GM23338 (cell line): ENCODE data around the gene TMPRSS15. TPM values are rescaled to one million over a fixed set of nuclear protein-coding genes. Genes with fewer than 3 reads are reported as not detected.

Experiments used
- ATAC-seq: fragments of 200-7000 bp; cut with Tn5 transposase; 3 replicates; pipeline ENCODE4 v1.9.1; 2020
- DNase-seq: peaks from one replicate; pipeline ENCODE4 v3.0.0-alpha.2; 2015; ENCODE audit warnings: low spot score
- H2AFZ ChIP-seq: fragments of 200-600 bp; sonication (generic); 2 replicates; pipeline ENCODE4 v1.8.0; 2016; ENCODE audit warnings: antibody characterized with exemption, mild to moderate bottlenecking, moderate library complexity
- H3F3A ChIP-seq: fragments of 200-600 bp; sonication (generic); replicated peaks from 2 replicates; pipeline ENCODE4 v1.8.0; 2017; ENCODE audit warnings: antibody characterized with exemption, mixed run types, low read depth
- H3K27ac ChIP-seq: fragments of 200-600 bp; sonication (generic); 2 replicates; pipeline ENCODE4 v1.6.1; 2016; ENCODE audit warnings: low read depth
- H3K27me3 ChIP-seq: fragments of 200-600 bp; sonication (generic); 2 replicates; pipeline ENCODE4 v1.8.0; 2016; ENCODE audit warnings: mild to moderate bottlenecking, mixed run types, moderate library complexity; ENCODE audit not compliant: insufficient read depth
- H3K36me3 ChIP-seq: fragments of 200-600 bp; sonication (generic); 2 replicates; pipeline ENCODE4 v1.8.0; 2016; ENCODE audit warnings: mild to moderate bottlenecking; ENCODE audit not compliant: insufficient read depth
- H3K4me1 ChIP-seq: fragments of 200-600 bp; sonication (generic); 2 replicates; pipeline ENCODE4 v1.8.0; 2016; ENCODE audit warnings: mild to moderate bottlenecking, moderate library complexity; ENCODE audit not compliant: insufficient read depth
- H3K4me2 ChIP-seq: fragments of 200-600 bp; sonication (generic); 2 replicates; pipeline ENCODE4 v1.7.1; 2017; ENCODE audit warnings: mixed run types
- H3K4me3 ChIP-seq: fragments of 200-600 bp; sonication (generic); 2 replicates; pipeline ENCODE4 v1.6.1; 2016; ENCODE audit warnings: mixed run types
- H3K79me2 ChIP-seq: fragments of 200-600 bp; sonication (generic); replicated peaks from 2 replicates; pipeline ENCODE4 v1.8.0; 2017; ENCODE audit warnings: mild to moderate bottlenecking; ENCODE audit not compliant: insufficient read depth
- H3K9me2 ChIP-seq: fragments of 200-600 bp; sonication (generic); 2 replicates; pipeline ENCODE4 v1.8.0; 2017; ENCODE audit not compliant: insufficient read depth
- H4K20me1 ChIP-seq: fragments of 200-600 bp; sonication (generic); replicated peaks from 2 replicates; pipeline ENCODE4 v1.8.0; 2017; ENCODE audit warnings: mild to moderate bottlenecking; ENCODE audit not compliant: insufficient read depth
- H3K27ac Mint-ChIP-seq: 2 replicates; pipeline ENCODE4 v1.8.0; 2020; ENCODE audit warnings: inconsistent platforms, mild to moderate bottlenecking, moderate library complexity, mixed read lengths
- H3K27me3 Mint-ChIP-seq: 3 replicates; pipeline ENCODE4 v1.8.0; 2022; ENCODE audit warnings: low read depth, mild to moderate bottlenecking, moderate library complexity, mixed read lengths, inconsistent platforms; ENCODE audit not compliant: insufficient read depth, poor library complexity
- H3K36me3 Mint-ChIP-seq: 3 replicates; pipeline ENCODE4 v1.8.0; 2021; ENCODE audit warnings: low read depth, mild to moderate bottlenecking, inconsistent platforms, moderate library complexity, mixed read lengths
- H3K4me1 Mint-ChIP-seq: 3 replicates; pipeline ENCODE4 v1.8.0; 2020; ENCODE audit warnings: mild to moderate bottlenecking, inconsistent platforms, mixed read lengths
- H3K4me3 Mint-ChIP-seq: 3 replicates; pipeline ENCODE4 v1.8.0; 2021; ENCODE audit warnings: moderate library complexity, mild to moderate bottlenecking, inconsistent platforms, mixed read lengths
- H3K9me3 Mint-ChIP-seq: 3 replicates; pipeline ENCODE4 v1.8.0; 2020; ENCODE audit warnings: moderate library complexity, mild to moderate bottlenecking, inconsistent platforms, mixed read lengths
- POLR2AphosphoS5 ChIP-seq: IDR thresholded peaks from 2 replicates; pipeline ENCODE4 v1.6.1; 2016; ENCODE audit warnings: antibody characterized with exemption, low read depth
- polyA plus RNA-seq: library from polyadenylated mRNA; unstranded; fragments of >200 nt; fragmentation: Nextera tagmentation; extraction: Ambion mirVana; gene quantifications from 2 replicates; pipeline ENCODE4 v1.2.1, GENCODE V29; 2016
- total RNA-seq: library from RNA; depleted of rRNA; stranded (reverse); fragments of >200 nt; shearing (Covaris generic); gene quantifications from 2 replicates; pipeline ENCODE4 v1.2.3, GENCODE V29; 2014
- TF ChIP-seq, protein P1 (sequence below): IDR thresholded peaks from 2 replicates; pipeline ENCODE4 v1.6.1; 2016; ENCODE audit warnings: antibody characterized with exemption
- TF ChIP-seq, protein P2 (sequence below): IDR thresholded peaks from one replicate; pipeline ENCODE4 v1.6.1; 2018; ENCODE audit warnings: antibody characterized with exemption; ENCODE audit not compliant: unreplicated experiment
- TF ChIP-seq, protein P3 (sequence below): fragments of 250-450 bp; sonication (Bioruptor Pico); IDR thresholded peaks from 2 replicates; pipeline ENCODE4 v1.5.0; 2020; ENCODE audit warnings: mild to moderate bottlenecking, moderate library complexity
- TF ChIP-seq, protein P4 (sequence below), 2 experiments: fragments of 200-600 bp in 1 of 2; sonication (generic) in 1 of 2; conservative IDR thresholded peaks; 2 replicates each; pipeline versions ENCODE4 v1.5.1 to v1.6.1; 2016 to 2017; ENCODE audit warnings: antibody characterized with exemption in 2 of 2, low read depth in 2 of 2, mild to moderate bottlenecking in 2 of 2, moderate library complexity in 1 of 2

Gene TMPRSS15
- total and polyA plus RNA-seq, 2 experiments from 2014 or later, result not detected

DNA sequence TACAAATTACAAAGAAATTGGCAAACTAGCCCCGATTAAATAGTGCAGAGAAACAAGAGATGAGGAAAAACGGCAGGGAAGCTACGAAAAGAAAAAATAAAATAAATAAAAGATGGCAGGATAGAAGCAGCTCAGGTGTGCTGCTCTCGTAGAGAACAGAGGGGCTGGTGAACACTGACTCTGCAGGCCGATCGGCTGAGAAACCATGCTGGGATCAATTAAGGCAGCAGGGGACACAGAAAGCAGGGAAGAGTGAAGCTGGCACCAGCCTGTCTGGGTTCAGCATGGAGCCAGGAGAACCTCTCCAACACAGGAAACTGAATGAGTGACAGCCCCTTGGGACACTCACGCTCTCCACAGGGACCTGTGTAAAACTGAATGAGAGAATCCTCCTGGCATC lies 39.5 kb upstream of the TMPRSS15 start:
- Histone ChIP-seq H3K27me3 (no peaks in the 10 kb centered on the region), H3K9me2 (no peaks in the 10 kb centered on the region; the same call in 1 of the 2 replicates), H3F3A (no peaks in the 10 kb centered on the region), H3K4me1 (no peaks in the 10 kb centered on the region), H2AFZ (0 out of 2 replicates have a peak overlapping the region, but pooled peaks have one; percentile 38), H3K36me3 (no peaks in the 10 kb centered on the region), H3K4me2 (no peak overlapping the region), H3K79me2 (no peaks in the 10 kb centered on the region), H3K27ac (no peak overlapping the region), H4K20me1 (no peaks in the 10 kb centered on the region), H3K4me3 (no peak overlapping the region)
- Mint-ChIP-seq H3K4me1 (peaks cover 5% of the 10 kb centered on the region; the same call in 1 of the 3 replicates), H3K4me3 (no peak overlapping the region), H3K27ac (no peak overlapping the region), H3K9me3 (peaks cover 6% of the 10 kb centered on the region; the same call in 1 of the 3 replicates), H3K27me3 (peaks cover 2% of the 10 kb centered on the region), H3K36me3 (no peaks in the 10 kb centered on the region)
- ATAC-seq (peak; percentile 66), DNase-seq (no peak)
- TF ChIP-seq, protein P1, sequence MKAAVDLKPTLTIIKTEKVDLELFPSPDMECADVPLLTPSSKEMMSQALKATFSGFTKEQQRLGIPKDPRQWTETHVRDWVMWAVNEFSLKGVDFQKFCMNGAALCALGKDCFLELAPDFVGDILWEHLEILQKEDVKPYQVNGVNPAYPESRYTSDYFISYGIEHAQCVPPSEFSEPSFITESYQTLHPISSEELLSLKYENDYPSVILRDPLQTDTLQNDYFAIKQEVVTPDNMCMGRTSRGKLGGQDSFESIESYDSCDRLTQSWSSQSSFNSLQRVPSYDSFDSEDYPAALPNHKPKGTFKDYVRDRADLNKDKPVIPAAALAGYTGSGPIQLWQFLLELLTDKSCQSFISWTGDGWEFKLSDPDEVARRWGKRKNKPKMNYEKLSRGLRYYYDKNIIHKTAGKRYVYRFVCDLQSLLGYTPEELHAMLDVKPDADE, result no peak
- TF ChIP-seq, protein P2, sequence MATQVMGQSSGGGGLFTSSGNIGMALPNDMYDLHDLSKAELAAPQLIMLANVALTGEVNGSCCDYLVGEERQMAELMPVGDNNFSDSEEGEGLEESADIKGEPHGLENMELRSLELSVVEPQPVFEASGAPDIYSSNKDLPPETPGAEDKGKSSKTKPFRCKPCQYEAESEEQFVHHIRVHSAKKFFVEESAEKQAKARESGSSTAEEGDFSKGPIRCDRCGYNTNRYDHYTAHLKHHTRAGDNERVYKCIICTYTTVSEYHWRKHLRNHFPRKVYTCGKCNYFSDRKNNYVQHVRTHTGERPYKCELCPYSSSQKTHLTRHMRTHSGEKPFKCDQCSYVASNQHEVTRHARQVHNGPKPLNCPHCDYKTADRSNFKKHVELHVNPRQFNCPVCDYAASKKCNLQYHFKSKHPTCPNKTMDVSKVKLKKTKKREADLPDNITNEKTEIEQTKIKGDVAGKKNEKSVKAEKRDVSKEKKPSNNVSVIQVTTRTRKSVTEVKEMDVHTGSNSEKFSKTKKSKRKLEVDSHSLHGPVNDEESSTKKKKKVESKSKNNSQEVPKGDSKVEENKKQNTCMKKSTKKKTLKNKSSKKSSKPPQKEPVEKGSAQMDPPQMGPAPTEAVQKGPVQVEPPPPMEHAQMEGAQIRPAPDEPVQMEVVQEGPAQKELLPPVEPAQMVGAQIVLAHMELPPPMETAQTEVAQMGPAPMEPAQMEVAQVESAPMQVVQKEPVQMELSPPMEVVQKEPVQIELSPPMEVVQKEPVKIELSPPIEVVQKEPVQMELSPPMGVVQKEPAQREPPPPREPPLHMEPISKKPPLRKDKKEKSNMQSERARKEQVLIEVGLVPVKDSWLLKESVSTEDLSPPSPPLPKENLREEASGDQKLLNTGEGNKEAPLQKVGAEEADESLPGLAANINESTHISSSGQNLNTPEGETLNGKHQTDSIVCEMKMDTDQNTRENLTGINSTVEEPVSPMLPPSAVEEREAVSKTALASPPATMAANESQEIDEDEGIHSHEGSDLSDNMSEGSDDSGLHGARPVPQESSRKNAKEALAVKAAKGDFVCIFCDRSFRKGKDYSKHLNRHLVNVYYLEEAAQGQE, result no peak
- TF ChIP-seq, protein P3, sequence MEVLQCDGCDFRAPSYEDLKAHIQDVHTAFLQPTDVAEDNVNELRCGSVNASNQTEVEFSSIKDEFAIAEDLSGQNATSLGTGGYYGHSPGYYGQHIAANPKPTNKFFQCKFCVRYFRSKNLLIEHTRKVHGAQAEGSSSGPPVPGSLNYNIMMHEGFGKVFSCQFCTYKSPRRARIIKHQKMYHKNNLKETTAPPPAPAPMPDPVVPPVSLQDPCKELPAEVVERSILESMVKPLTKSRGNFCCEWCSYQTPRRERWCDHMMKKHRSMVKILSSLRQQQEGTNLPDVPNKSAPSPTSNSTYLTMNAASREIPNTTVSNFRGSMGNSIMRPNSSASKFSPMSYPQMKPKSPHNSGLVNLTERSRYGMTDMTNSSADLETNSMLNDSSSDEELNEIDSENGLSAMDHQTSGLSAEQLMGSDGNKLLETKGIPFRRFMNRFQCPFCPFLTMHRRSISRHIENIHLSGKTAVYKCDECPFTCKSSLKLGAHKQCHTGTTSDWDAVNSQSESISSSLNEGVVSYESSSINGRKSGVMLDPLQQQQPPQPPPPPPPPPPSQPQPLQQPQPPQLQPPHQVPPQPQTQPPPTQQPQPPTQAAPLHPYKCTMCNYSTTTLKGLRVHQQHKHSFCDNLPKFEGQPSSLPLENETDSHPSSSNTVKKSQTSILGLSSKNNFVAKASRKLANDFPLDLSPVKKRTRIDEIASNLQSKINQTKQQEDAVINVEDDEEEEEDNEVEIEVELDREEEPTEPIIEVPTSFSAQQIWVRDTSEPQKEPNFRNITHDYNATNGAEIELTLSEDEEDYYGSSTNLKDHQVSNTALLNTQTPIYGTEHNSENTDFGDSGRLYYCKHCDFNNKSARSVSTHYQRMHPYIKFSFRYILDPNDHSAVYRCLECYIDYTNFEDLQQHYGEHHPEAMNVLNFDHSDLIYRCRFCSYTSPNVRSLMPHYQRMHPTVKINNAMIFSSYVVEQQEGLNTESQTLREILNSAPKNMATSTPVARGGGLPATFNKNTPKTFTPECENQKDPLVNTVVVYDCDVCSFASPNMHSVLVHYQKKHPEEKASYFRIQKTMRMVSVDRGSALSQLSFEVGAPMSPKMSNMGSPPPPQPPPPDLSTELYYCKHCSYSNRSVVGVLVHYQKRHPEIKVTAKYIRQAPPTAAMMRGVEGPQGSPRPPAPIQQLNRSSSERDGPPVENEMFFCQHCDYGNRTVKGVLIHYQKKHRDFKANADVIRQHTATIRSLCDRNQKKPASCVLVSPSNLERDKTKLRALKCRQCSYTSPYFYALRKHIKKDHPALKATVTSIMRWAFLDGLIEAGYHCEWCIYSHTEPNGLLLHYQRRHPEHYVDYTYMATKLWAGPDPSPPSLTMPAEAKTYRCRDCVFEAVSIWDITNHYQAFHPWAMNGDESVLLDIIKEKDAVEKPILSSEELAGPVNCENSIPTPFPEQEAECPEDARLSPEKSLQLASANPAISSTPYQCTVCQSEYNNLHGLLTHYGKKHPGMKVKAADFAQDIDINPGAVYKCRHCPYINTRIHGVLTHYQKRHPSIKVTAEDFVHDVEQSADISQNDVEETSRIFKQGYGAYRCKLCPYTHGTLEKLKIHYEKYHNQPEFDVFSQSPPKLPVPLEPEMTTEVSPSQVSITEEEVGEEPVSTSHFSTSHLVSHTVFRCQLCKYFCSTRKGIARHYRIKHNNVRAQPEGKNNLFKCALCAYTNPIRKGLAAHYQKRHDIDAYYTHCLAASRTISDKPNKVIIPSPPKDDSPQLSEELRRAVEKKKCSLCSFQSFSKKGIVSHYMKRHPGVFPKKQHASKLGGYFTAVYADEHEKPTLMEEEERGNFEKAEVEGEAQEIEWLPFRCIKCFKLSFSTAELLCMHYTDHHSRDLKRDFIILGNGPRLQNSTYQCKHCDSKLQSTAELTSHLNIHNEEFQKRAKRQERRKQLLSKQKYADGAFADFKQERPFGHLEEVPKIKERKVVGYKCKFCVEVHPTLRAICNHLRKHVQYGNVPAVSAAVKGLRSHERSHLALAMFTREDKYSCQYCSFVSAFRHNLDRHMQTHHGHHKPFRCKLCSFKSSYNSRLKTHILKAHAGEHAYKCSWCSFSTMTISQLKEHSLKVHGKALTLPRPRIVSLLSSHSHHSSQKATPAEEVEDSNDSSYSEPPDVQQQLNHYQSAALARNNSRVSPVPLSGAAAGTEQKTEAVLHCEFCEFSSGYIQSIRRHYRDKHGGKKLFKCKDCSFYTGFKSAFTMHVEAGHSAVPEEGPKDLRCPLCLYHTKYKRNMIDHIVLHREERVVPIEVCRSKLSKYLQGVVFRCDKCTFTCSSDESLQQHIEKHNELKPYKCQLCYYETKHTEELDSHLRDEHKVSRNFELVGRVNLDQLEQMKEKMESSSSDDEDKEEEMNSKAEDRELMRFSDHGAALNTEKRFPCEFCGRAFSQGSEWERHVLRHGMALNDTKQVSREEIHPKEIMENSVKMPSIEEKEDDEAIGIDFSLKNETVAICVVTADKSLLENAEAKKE (CRISPR knock-in tag), result no peak
- TF ChIP-seq, protein P4, sequence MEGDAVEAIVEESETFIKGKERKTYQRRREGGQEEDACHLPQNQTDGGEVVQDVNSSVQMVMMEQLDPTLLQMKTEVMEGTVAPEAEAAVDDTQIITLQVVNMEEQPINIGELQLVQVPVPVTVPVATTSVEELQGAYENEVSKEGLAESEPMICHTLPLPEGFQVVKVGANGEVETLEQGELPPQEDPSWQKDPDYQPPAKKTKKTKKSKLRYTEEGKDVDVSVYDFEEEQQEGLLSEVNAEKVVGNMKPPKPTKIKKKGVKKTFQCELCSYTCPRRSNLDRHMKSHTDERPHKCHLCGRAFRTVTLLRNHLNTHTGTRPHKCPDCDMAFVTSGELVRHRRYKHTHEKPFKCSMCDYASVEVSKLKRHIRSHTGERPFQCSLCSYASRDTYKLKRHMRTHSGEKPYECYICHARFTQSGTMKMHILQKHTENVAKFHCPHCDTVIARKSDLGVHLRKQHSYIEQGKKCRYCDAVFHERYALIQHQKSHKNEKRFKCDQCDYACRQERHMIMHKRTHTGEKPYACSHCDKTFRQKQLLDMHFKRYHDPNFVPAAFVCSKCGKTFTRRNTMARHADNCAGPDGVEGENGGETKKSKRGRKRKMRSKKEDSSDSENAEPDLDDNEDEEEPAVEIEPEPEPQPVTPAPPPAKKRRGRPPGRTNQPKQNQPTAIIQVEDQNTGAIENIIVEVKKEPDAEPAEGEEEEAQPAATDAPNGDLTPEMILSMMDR (conservative IDR thresholded peaks at IDR 0.05; ENCODE audit: low read depth in 2 of 2), result no peak
- no peak for TF ChIP-seq POLR2AphosphoS5
